ENCODE measurements around the gene NIN.
"Not testable (repeated sequence)": the region's sequence is repeated elsewhere in the genome, so short reads cannot be mapped to it uniquely, and the experiment has no call there.

Gene NIN

DNA sequence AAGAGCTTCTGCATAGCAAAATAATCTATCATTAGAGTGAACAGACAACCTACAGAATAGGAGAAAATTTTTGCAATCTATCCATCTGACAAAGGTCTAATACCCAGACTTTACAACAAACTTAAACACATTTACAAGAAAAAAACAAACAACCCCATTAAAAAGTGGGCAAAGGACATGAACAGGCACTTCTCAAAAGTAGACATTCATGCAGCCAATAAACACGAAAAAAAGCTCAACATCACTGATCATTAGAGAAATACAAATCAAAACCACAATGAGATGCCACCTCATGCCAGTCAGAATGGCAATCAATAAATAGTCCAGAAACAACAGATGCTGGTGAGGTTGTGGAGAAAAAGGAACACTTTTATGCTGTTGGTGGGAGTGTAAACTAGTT lies 15.9 kb downstream of the NIN start:
- not testable (repeated sequence) for DNase-seq

DNA sequence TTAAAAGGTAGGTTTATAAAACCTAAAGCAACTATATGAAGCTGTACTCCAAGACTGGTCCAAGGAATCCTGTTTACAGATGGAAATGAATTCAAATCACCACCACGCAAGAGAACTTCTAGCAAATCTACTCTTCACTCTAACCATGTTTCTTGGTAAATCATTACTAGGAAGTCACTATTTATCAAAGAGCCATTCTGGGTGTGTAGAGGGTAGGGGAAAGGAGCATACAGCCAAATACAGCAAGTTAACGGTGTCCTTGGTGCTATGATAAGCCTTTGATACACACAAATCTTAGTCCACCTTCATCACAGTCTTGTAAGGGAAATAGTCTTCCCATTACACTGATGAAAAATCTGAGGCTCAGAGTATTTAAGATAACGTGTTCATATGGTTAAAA lies 16.8 kb downstream of the NIN start:
- DNase-seq: no peak

DNA sequence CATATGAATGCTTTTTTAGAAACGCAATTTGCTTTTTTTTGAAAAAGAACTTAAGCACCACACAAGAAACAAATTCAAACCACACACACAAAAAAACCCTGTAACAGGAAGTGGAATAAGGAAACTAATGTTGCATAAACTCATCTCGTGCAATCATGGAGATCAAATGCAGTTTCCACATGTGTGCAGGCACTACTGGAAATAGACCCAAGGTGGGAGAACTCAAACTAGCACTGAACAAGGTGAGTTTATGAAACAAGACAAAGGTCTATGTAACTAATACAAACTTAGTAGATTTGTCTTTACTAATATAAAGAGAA lies 17.5 kb downstream of the NIN start:
- DNase-seq: no peak

DNA sequence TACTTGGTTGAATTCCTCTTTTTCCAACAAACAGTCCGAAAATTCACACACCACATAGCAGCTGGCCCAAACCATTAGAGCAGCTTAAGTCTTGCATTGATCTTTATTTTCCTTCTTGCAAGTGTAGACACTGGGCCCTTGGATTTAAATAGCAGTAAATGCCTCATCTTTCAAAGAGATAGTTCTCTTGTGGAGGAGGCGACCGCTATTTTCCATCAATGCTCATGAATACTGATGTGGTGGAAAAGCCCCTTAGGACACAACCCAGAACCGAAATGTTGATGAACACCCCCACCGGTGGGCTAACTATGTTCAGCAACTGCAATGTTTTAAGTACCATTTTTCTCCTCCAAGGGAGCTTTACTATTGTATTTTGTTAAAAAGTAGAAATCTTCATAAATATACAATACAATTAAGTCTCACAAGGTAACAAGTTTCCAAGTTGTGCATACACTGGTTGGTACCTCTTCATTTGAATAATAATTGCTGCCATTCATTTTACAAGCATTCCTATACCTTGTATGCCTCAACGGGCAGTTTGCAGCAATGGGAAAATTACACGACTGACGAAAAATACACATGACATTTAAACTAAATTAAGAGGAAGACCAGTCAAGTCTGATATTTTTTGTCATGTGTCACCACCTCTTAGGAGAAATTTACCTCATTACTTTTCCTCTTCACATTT lies 18.0 kb downstream of the NIN start:
- no peak for DNase-seq

DNA sequence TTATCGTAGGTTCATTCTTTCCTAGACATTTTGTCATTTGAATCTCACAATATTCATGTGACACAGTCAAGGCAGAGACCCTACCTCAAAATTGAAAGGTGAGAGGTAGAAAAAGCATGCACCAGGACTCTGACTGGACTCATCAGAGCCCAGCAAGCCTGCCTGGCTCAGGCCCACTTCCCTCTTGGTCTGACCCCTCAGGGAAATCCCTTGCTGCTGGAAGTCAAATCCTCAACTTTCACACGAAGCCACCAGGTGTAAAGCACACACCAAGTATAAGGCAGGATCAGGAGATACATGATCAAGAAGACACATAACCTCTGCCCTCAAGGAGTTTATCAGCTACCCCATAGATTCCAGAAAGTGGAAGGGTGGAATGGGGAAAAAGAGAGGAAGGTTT lies 18.8 kb downstream of the NIN start:
- DNase-seq: no peak

DNA sequence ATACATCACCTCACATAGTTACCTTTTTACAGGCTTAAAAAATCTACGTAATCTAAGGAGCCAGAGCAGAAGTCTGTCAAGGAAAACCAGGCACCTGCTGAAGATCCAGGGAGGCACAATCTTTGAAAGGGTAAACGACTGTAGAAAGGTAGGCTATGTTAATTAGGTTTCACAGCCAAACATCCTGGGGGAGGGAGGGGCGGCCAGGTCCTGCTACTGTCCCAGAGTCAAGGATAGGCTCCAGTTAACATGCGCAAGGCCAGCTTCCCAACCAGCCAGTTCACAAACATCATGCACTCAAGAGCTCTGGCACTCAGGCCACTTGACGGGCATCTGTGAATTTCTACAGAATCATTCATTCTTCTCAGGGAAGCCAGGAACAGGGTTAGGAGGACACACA lies 22.9 kb downstream of the NIN start:
- DNase-seq: no peak

DNA sequence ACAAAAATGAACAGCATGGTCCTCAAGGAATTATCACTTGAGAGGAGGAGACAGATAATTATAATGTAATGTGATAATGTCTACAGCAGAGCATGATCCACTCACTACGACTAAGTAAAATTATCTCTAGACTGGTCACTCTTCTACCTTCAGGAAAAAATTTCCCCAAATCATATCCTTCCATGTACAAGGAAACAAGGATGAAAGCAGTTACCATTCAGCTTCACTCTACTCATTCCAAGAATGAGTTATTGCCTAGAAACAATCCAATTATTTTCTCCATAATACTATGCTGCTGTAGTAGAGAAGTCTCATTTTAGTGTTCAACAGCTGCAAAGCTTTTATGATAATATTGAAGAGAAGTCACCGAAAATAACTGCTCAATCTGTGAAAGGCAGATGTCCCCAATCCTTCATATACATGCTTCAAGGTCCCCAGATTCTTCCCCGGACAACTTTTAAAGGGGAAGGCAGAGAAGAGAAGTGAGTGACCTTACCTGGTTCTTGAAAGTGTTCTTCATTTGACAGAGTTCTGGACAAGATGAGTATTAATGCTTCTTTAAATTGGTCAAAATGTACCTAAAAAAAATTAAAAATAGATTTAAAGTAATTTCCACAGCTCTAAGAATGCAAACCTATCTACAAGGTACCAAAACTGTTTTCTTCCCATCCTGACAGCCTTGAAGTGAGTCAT lies 24.6 kb downstream of the NIN start:
- DNase-seq: no peak

DNA sequence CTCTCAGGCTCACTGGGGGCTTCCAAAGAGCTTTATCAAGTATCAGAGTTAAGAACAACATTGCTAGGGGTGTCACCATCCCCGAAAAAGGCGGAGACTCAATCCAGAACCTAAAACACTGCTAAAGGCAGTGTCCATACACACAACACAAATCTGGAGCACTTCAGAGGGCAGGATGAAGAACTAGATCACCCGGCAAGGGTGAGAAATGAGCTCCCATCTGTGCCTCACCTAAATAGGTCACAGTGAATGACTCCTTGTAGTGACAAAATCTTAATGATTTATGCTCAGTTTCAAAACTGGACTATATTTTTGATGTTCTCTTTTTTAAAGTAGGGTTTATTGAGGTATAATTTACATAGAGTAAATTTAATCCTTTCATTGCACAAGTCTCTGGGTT lies 25.6 kb downstream of the NIN start:
- DNase-seq: no peak

DNA sequence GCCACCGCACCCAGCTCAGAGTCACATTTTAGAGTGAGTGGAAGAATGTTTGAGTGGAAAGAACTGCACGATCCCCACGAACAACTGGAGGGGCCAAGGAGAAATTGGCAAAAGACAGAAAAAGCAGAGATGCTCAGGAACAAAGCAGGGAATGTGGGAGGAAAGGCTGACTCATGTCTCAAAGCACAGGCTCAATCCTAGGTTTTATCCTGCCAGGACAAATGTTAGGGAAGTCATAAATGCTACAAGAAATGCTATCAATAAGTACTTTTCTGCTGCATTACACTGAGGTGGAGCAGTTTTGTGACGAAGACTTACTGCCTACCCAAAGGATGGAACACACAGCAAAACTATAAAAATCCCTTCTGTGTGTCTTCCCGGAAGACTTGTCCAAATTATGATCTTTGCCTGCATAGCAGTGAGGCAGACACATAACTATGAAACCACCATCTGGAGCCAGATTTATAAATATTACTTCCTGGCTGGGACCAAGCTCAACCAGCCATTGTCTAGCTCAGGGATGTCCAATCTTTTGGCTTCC lies 26.7 kb downstream of the NIN start:
- no peak for DNase-seq

DNA sequence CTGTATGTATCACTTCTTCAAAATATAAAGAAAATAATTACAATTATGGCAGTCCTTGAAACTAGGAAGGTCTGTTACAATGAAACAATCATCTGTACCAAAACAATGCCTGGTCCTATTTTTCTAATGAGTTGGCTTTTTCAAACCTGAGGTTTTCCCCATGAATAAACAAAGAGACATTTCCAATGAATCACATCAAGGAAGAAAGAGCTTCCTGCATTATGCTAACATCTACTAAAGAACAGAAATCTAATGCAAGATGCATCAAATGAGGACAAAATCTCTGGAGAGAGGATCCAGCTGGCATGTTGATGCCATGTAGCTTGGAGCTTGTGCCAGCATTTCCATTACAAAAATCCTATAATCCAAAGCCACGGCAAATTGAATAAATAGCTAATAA lies 29.3 kb downstream of the NIN start:
- no peak for DNase-seq

DNA sequence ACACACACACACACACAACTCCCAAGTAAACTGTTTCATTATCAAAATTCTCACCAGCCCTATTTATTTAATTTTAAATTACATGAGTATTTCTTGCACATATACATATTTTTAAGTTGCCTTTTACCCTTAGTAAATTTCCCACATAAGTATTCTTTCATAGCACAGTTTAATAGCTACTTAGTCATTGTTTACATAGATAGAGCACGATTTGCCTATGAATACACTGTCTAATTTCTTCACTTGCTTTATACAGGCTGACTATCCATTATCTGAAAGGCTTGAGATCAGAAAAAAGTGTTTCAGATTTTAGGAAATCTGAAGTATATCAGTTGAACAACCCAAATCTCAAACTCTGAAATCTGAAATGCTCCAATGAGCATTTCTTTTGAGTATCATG lies 30.9 kb downstream of the NIN start:
- no peak for DNase-seq

DNA sequence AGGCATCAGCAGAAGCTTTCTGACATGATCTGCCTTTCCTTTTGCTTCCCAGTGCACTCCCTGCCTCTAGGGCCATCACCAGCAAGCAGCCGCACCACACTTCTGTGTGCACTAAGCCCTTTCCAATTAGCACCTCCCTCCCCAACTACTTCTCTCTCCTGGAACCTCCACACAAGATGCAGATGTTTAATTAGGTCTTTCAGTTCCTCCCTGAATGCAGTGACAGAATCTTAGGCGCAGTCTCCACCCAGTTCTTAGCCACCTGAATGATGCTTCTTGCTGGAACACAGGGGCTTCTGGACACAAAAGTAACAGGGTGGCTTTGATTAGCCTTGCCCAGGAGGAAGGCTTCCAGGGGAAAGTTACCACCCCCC lies 32.9 kb downstream of the NIN start:
- no peak for DNase-seq

DNA sequence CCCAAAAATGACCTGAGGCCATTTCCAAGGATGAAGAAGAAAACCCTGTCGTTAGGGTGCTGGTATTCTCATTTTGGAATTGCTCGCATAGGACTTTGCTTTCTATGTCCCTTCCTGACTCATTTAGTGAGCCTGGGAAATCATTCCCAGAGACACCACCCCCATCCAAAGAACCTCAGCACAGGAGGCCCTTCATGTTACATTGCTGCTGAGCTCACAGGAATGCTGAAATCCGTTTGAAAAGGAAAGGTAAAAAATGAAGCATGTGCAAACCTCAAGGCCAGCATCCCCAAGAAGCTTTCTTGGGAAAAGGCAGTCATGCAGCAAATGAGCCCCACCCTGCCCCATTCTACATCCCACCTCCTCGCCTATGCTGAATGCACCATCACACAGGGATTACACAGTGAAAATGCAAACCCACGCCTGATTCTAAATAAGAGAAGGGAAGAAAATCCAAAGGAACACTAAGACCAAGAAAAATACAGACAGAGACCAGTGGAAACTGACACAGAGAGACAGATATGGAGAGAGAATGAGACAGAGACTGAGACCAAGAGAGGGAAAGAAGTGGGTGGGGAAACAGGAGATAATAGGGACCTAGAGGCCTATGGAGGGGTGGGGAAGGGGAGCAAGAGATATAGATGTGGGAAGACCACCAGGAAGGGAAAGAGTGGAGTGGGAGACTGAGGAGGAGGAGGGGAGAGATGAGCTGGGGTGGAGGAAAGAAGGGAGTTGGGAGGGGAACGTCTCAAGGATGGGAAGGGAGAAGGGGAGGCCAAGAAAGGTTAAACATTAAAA lies 33.5 kb downstream of the NIN start:
- no peak for DNase-seq

DNA sequence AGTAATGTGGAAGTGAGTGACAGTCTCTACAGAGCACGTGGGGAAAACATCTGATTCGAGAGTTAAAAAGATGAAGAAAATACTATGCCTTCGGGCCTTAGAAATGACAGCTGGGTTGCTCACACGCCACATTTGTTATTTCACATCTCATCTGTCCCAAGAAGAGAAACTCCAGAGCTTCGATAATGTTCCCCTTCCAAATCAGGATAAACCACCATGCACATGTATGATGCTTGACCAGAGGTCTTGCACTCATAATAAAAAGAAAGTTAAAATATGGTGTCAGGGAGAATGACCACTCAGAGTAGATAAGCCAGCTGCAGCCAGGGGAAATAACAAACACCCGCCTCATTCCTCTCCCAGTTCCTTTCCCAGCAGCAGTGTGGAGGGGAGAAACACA lies 34.6 kb downstream of the NIN start:
- no peak for DNase-seq

DNA sequence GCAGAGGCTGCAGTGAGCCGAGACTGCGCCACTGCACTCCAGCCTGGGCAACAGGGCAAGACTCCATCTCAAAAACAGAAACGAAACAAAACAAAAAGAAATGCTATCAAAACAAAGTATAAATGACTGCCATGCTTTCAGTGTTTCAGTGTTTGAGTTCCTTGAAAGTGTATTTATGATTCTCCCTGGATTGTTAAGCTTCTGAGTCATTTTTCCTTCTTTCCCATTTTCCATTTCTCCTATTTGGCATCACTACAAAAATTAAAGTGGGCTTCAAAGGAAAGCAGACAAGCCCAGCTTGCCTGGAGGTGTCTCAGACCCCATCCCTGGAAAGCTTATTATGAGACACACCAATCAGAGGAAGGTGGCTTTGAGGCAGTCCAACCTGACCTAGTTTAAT lies 35.1 kb downstream of the NIN start:
- no peak for DNase-seq

DNA sequence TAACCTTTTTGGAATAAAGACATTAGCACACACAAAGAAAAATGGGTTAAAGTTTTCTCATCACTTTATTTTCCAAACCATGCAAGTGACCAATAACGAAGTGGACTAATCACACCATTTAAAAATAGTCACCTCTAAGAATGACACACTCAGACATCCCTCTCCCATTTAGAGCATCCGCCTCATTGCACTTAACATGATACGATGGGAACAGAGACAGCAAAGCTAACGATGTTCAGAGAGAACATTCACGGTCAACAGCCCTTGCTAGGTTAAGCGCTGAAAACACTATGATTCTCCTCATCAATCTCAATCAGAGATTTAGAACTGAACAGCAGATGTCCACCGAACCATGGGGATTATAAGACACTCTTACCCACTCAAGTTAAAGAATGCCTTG lies 35.8 kb downstream of the NIN start:
- DNase-seq: no peak

DNA sequence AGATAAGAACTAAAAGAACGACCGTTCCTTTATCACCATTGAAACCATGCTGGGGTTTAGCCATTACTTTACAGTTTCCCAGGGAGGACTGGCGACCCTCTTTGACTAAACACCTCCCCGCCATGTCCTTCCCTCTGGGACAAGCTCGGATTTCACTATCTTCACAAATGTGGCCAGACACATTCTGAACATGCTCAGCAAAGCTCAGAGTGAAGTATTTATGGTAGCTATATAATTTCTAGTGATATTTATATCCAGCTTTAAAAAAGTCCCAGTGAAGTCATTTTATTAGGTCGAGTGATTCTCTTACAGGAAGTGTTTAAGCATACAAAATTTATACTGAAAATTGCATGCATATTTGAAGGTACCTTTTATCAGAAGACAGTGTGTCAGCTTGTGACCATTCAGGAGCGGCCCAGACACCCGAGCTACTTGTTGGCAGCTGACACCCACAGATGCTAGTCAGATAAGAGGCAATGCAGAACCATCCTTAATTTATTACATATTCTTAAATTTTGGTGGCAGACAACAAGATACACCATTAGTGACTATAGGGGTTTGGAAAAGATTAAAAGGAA lies 36.8 kb downstream of the NIN start:
- DNase-seq: no peak

DNA sequence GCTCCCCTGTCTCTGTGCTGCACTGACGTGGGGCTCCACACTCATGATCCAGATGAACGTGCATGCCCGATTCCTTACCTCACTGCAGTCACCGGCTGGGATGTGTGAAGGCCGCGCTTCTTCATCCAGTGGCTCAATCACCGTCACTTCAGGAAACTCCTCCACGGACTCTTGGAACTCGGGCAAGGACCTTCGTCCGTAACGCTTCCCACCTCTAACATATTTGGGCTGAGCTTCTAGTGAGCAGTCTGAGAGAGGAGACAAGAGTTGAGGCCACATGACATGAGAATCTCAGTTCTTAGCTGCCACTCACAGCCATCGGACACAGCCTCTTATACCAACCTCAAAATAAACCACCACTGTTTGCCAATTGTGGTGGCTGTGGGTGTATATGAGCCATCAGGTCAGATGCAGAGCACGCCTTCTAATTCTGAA lies 38.3 kb downstream of the NIN start:
- no peak for DNase-seq

DNA sequence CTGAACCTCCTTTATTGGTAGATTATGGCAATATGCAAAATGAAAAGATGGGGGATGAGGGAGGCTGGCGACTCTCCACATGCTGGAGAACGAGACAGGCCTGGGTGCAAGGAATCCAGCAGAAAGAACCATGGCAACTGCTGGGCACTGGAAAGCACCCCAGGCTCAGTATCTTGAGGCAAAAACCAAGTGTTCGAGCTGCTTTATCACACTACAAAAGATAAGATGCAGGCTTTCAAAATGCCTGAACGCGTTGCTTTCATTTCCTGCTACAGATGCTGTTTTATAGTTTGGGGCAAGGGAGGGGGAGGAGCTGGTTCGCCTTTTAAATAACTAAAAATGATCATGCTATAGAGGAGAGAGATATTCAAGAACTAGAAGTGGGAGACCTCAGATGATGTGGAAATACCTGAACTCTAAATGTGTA lies 38.9 kb downstream of the NIN start:
- no peak for DNase-seq

DNA sequence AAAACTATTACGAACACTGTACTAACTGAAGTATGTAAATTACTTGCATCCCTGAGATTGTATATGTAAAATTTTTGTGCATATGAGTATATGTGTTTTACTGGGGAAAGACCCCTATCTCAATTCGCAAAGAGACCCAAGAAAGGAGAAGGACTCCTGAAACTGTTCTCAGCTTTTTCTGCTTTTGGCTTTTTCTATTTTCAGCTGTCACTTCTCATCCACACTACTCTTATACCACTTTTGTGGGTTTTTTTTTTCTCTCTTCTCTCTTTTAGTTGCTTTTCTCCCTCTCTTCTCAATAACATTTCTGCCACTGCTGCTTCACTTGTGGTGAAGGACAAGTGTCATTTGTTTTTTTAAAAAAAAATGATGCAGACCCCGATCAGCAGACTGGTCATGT lies 39.8 kb downstream of the NIN start:
- DNase-seq: no peak

DNA sequence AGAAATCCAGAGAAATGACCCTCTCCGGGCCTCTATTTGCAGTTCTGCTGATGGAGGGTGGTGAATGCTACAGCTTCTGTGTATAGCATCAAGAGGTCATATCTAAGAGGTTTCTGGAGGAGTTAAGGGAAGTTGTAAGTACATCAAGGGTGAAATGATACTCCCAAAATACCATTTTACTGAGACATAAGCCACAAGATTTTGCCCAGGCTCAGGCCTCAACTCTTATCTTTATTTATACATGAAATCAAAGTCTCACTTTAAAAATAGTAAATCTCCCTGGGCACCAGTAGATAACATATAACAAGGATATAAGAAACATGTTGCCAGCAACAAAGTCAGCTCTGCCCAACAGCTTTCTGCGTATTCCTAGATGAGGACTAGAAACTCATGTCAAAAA lies 40.4 kb downstream of the NIN start:
- DNase-seq: no peak

DNA sequence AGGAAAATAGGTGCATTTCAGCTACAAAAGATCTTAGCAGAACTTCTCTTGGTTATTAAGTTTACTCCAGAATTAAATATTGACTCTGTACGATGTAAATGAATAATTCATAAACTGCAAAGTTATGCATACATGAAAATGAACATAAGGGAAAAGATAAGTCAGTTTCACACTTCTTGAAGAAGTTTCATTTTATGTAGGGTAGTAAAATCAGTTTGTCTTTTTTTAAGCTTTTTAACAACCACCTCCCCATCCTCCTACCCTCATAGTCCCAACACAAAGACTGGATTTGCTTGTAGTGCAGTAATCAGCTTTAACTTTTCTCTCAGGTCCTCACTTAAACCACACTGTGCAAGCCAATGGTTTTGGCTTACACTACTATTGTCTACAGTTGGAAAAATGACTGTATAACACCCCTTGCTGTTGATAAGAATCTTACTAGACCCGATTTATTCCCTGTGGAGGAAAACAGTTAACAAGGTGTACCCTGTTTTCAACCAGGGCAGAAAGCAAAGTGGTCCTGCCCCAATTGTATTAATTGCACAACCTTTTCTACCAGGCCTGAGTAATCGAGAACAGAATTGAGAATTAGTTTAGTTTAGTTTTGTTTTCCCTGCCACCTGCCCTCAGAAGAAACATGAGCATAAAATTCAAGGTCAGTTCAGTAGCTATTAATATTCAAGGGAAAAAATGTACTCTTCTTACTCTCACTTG lies 44.1 kb downstream of the NIN start:
- DNase-seq: no peak

DNA sequence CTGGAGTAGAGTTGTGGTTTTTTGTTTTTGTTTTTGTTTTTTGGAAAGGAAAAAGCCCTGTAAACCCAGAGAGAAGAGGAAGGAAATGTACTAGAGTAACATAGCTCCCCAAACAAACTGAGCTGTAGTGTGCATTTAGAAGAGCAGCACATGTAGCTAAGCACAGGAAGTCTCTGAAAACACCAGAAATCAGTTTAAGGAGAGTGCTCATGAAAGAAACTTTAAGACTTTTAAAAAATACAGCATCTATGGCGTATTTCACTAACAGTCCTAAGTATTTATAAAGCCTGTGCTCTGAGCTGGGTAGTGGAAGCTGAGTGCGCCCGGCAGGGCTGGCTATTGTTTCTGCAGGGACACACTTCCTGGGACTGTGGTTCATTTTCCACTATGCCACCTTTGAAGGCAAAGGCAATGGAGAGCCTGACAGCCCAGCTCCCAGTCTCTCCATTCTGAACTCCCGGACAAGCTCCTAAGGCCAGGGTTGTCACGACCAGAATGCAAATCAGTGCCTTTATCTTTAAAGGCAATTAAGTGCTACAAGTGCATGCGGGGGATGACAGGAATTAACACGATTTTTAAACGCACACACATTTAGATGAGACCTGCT lies 45.4 kb downstream of the NIN start:
- no peak for DNase-seq
